Keratinocyte (primary cell): Measurements from ENCODE around the gene CD46.

Experiments
- CTCF ChIP-seq, 3 experiments: IDR thresholded peaks in 1 of 3; conservative IDR thresholded peaks in 1 of 3; optimal IDR thresholded peaks in 1 of 3; 2 replicates in 2 of 3; 3 replicates in 1 of 3; pipeline versions ENCODE3 to v1.5.1; 2011; ENCODE audit warnings: low read length in 3 of 3, mild to moderate bottlenecking in 3 of 3, moderate library complexity in 2 of 3, control low read depth in 1 of 3, inconsistent platforms in 1 of 3; ENCODE audit not compliant: insufficient read depth in 2 of 3; ENCODE audit errors: extremely low read depth in 1 of 3
- EZH2 ChIP-seq: IDR thresholded peaks from one replicate; pipeline ENCODE4 v1.6.1; 2012; ENCODE audit warnings: inconsistent platforms, mild to moderate bottlenecking, low read length, moderate library complexity

DNA sequence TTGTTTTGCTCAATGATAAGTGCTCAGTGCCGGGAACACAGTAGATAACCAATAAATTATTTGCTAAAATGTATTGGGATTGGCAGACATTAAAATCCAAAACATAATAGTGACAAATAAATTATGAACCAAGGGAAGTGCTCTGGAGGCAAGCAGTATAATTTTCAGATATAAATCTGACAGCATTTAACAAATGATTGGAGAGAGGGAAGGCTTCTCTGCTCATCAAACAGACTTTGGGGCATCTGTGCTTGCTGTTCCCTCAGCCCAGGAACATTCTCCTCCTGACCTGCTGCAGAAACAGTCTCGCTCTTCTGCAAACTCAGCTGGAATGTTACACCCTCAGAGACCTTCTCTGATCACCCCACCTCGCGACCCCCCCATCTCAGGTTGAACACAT is 2.2 kb downstream of the CD46 start:
- TF ChIP-seq CTCF (optimal IDR thresholded peaks at IDR 0.05 in 1 of 3, IDR thresholded peaks at IDR 0.05 in 1 of 3, conservative IDR thresholded peaks at IDR 0.05 in 1 of 3; ENCODE audit: extremely low read depth in 1 of 3, insufficient read depth in 2 of 3, low read length in 3 of 3) (no peak), EZH2 (no peak)
